NCI-H1092 treated with DMSO at 0.1 percent for 48 hours (cell line): Measurements from ENCODE around the gene MTPN.
A peak's percentile ranks its signal among the peaks of the same experiment; 100 is the strongest.

Experiments
- DNase-seq: peaks from one replicate; lab custom pipeline; 2025; lab: John Stamatoyannopoulos, UW

MTPN gene

GRCh38 chr7:135956393-135956792 lies 20.8 kb downstream of the MTPN start:
- no peak for DNase-seq

DNA sequence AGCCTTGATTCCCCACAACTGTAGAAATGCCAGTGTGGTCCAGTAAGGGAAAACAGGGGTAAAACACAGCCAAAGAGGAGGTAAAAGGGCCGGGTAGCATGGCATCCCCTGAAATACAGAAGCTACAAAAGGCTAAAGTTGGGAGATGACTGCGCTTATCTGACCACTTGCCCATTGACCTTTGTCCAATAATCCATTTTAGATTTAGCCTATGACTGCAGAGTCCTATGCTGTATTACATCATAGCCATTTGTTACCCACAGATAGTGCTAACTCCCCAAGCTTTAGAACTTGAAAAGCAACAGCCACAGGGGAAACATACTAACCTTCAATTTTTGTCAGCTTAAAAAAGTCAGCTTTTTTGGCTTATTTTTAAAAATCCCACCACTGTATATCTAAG lies 26.2 kb downstream of the MTPN start:
- DNase-seq = no peak

GRCh38 chr7:135950429-135950828 lies 26.7 kb downstream of the MTPN start:
- DNase-seq = no peak

DNA sequence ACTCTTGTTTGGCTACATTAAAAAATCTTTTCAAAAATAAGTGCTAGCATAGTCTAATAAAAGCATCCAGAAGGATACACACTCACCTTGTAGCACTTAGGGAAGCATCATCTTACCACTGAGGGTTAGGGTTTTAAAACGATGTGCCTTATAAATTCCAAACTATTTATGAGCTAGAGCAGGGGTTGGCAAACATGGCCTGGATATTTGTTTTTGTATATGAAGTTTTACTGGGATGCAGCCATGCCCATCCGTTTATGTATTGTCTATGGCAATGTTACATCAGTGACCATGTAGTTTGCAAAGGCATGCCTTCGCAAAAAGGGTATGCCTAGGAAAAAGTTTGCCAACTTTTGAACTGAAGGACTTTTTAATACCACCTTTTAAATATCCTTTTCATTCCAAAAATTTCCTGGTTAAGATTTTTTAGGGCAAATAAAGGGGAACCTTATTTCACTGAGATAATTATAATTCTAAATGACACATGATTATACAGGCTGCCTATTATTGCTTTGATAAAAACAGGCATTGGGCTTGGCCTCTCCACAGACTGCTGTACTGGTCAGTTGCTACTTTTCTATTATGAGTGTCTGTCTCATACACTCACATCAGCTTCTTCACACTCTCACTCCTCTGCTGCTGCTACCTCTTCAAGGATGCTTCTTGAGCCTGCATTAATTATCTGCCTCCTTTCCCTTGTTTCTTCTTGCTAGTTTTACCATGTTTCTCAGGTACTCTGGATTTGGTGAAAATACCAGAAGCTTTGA lies 30.7 kb downstream of the MTPN start:
- no peak for DNase-seq

DNA sequence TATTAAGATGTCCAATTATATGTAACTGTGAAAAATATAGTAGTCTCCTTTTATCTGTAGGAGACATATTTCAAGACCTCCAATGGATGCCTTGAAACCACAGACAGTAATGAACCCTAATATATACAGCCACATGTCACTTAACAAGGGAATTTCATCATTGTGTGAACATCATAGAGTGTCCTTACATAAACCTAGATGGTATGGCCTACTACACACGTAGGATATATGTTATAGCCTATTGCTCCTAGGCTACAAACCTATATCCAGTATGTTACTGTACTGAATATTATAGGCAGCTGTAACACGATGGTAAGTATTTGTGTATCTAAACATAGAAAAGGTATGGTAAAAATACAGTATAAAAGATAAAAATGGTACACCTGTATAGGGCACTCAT lies 32.4 kb downstream of the MTPN start:
- DNase-seq = no peak

GRCh38 chr7:135943134-135943879 lies 33.9 kb downstream of the MTPN start:
- no peak for DNase-seq

- DNase-seq = no peak
These were observed 34.5 kb downstream of the MTPN start for GRCh38 chr7:135942614-135943013.

DNA sequence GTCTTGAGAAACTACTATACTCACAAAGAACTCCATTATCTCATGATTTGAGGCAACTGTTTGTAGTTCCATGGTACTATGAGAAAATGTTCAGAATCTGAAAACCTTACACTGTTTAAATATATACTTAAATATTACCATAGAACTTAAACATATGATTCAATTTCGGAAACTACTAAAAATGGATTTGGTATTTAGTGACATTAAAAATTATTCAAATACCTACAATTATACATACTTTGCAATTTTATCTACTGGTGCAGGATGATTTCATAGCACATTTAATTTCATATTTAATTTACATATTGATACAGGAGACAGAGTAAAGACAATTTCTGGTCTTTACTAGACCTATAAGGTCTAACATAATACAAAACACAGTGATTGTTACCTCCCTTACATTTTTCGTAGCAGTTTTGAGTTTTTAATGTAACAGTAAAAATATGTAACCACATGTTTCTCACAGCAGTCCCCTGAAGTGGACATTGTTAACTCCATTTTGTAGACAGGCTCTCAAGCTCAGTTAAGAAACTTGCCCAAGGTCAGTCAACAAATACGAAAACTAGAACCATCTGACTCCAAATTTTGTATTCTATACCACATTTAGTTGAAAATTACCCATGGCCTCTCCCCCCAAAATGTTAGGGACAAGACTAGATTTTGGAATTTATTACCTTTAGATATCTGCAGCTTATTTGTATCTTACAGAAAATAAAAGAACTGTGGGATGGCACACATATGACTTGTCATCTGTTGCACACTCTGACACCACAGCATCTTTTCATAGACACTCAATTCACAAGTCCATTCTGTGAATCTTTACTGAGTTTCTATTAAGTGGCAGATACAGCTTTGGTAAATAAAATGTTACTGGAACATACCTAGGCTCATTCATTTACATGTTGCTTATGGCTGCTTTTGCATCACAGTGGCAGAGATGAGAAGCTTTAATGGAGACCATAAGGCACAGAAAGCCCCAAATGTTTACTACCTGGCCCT lies 36.8 kb downstream of the MTPN start:
- no peak for DNase-seq

DNA sequence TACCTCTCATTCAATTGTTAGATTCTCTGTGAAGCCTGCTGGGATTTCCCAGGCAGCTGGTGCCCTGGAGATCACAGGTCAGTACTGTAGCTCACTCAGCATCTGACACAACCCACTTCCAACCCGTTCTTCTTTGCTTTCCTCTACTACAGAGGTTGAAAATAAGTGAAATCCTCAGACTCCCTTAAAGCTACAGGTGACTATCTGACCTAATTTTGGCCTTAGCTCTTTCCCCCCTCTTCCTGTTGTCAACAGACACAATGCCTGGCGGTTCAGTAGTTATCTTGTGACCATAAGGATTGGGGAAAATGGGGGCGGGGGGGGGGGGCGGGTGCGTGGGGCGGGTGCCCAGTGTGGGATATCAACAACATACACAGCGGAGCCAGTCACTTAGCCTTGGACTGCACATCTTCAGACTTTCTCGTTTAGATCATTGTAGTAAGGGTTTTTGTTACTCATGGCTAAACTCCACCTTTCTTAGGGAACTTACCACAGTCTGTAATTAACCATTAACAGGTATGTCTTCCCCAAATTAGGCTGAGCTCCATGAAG lies 37.8 kb downstream of the MTPN start:
- no peak for DNase-seq

GRCh38 chr7:135938563-135938962 lies 38.6 kb downstream of the MTPN start:
- DNase-seq = no peak

- no peak for DNase-seq
These were observed 39.1 kb downstream of the MTPN start for GRCh38 chr7:135938086-135938485.

GRCh38 chr7:135936497-135937217 lies 40.5 kb downstream of the MTPN start:
- no peak for DNase-seq

DNA sequence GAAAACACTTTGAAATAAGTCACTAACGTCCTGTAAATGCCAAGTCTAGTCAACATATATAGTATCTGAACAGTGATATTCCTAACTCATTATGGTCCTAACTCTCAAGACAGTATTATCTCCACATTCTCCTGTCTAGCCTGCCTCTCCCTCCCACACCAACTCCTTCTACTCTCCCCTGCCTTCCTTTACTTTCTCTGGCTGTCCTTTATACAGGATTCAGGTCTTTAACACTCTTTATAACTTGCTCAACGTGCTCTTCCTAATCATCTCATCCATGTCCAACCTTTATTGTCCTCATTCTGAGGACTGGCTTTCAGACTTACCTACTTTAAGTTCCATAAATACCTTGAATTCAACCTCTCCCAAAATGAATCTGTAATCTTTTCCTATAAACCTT lies 42.5 kb downstream of the MTPN start:
- DNase-seq = no peak

DNA sequence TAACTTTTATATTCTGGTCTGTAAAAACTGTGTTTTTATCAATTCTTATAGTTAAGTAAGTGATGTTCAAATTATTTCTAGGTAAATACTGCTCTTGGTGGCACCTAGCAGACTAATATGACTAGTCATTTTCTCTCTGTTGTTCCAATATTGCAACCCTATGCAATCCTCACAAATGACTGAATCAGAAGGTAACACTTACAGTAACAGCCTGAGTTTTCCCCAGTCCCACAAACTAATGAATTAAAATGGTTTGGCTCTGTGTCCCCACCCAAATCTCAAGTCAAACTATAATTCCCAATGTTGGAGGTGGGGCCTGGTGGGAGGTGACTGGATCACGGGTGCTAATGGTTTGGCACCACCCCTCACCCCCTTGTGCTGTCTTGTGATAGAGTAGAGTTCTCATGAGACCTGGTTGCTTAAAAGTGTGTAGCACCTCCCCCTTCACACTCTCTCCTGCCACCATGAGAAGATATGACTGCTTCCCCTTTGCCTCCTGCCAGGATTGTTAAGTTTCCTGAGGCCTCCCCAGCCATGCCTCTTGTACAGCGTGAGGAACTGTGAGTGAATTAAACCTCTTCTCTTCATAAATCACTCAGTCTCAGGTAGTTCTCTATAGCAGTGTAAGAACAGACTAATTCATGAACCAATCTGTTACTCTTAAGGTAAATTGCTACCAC lies 43.5 kb downstream of the MTPN start:
- no peak for DNase-seq

DNA sequence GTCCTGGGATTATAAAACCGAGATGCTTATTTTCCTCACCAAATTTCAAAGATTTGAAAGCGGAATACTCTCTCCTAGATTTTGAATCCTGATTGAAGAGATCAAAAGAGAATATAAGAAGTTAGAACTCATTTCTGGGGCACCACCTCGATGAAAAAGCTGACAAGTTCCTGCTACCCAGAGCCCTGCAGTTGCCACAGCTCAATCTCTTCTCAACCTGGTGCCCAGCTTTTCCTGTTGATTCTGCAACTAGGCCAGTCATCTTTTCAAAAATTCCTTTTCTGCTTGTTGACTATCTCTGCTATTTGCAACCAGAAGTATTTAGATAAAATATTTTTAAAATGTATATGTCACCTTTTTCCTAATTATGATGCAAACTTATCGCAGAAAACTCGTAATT lies 45.0 kb downstream of the MTPN start:
- no peak for DNase-seq

DNA sequence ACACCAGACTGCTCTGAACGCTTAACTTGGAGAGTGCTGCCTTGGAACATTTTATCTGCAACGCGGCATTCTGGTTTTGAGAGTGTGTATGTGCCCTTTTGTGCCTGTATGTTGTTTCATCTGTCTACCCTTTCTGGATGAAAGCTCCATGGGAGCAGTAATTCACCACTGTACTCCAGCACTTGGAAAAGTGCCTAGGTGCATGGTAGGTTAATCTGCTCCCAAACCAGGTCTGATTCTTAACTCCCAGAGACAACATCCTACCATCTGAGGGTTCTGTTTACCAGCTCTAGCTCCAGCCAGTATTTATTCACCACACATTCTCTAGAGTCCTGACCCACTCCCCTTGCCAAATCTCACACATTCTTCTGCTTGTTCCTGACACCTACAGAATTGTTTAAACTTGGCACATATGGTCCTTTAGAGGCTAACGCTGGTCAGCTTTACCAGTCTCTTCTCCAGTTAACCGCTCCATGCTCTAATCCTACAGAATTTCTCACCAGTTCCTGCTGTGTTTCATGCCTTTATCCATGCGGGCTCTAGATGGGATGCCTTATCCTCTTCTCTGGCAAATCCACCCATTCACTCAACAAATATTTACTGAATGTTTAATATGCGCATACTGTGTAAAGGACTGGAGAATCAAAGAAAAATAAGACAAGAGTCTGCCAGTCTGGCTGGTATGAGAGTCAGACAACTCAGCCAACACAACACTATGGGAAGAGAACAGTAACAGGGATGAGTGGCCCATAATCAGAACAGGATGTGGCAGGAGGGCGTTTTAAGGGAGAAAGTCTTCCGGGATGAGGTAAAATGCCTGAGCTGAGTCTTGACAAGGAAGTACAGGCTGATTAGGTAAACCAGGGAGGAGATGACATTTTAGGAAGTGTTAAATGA lies 46.3 kb downstream of the MTPN start:
- DNase-seq = peak; percentile 30

DNA sequence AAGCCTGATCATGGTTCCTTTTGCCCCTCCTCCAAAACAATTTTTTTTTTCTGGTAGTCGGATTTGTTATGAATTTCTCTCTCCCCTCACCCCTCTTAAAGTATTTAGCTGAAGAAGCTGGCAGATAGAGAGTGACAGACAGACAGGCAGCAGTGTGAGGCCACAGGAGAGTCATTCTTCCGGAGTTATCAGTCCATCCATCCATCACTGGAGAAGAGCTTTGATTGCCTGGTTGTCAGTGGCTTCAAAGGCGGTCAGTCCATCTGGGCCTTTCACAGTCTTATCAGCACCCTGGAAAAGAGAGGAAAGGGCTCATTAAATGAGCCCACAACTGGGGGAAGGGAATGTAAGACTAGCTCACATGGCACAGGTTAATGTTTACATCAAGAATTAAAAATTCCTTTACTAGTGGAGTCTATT lies 47.4 kb downstream of the MTPN start:
- no peak for DNase-seq

DNA sequence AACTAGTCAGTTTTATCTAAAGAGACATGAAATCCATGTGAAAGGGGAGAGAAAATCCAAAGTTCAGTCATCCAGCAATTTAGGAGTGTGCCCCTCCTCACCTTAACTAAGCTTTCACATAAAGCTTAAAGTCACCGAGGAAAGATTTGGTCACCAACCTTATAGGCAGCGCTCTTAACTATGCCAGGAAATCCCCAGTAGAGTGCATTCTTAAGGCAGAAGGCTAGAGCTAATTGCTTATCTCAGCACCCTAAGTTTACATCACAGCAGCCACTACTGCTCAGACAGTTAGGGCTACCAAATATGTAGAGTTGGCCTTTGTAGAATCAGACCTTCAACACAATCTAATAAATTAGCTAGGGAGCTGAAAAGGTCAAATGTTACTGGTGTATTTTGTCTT lies 47.9 kb downstream of the MTPN start:
- no peak for DNase-seq

DNA sequence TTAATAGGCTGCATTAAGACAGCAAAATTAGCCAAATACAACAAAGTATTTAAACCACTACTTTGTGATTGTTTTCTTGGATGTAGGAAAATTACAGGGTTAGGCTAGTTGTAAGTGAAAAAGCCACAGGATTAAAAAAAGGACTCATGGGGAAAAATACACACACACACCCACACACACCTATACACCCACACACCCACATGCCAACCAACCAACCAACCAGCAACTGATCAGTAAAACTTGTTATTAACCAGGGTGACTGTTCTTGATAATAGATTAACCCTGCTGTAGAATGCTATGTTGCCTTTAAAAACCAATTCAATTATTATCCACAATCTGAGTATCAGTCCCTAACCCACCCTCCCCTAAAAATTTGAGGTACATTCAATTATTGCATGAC lies 49.0 kb downstream of the MTPN start:
- DNase-seq = no peak

GRCh38 chr7:135925210-135925609 lies 51.9 kb downstream of the MTPN start:
- DNase-seq = no peak
